Measurements from ENCODE around the gene GCH1.
A peak's percentile ranks its signal among the peaks of the same experiment; 100 is the strongest.
"Not testable (repeated sequence)": the region's sequence is repeated elsewhere in the genome, so short reads cannot be mapped to it uniquely, and the experiment has no call there.

GCH1 gene

GRCh38 chr14:54908190-54908589, 5.6 kb upstream of the GCH1 start:
- DNase-seq (ENCODE audit: low spot score) = no peak

- DNase-seq (ENCODE audit: low spot score) = no peak
Measured at GRCh38 chr14:54906075-54906474, 3.4 kb upstream of the GCH1 start.

GRCh38 chr14:54902143-54902520, 494 bp downstream of the GCH1 start:
- DNase-seq (ENCODE audit: low spot score) = peak; percentile 82

GRCh38 chr14:54901380-54902142, 1.1 kb downstream of the GCH1 start:
- peak; percentile 23 for DNase-seq (ENCODE audit: low spot score)

GRCh38 chr14:54899573-54899972, 3.1 kb downstream of the GCH1 start:
- DNase-seq (ENCODE audit: low spot score) = no peak

- not testable (repeated sequence) for DNase-seq (ENCODE audit: low spot score)
Measured at GRCh38 chr14:54897809-54898555, 4.6 kb downstream of the GCH1 start.

GRCh38 chr14:54895683-54896082, 6.9 kb downstream of the GCH1 start:
- DNase-seq (ENCODE audit: low spot score) = no peak

GRCh38 chr14:54894995-54895394, 7.6 kb downstream of the GCH1 start:
- no peak for DNase-seq (ENCODE audit: low spot score)

GRCh38 chr14:54893151-54893760, 9.4 kb downstream of the GCH1 start:
- DNase-seq (ENCODE audit: low spot score) = peak; percentile 47

- no peak for DNase-seq (ENCODE audit: low spot score)
Measured at GRCh38 chr14:54891471-54892245, 11.0 kb downstream of the GCH1 start.

GRCh38 chr14:54890788-54891187, 11.8 kb downstream of the GCH1 start:
- DNase-seq (ENCODE audit: low spot score) = no peak

GRCh38 chr14:54889919-54890318, 12.7 kb downstream of the GCH1 start:
- no peak for DNase-seq (ENCODE audit: low spot score)

GRCh38 chr14:54882521-54882920, 20.1 kb downstream of the GCH1 start:
- no peak for DNase-seq (ENCODE audit: low spot score)

GRCh38 chr14:54881761-54882401, 20.7 kb downstream of the GCH1 start:
- no peak for DNase-seq (ENCODE audit: low spot score)

- DNase-seq (ENCODE audit: low spot score) = no peak
Measured at GRCh38 chr14:54881235-54881760, 21.3 kb downstream of the GCH1 start.

- no peak for DNase-seq (ENCODE audit: low spot score)
Measured at GRCh38 chr14:54877703-54878021, 25.0 kb downstream of the GCH1 start.

GRCh38 chr14:54877015-54877702, 25.5 kb downstream of the GCH1 start:
- DNase-seq (ENCODE audit: low spot score) = peak; percentile 27

GRCh38 chr14:54875648-54876047, 27.0 kb downstream of the GCH1 start:
- DNase-seq (ENCODE audit: low spot score) = not testable (repeated sequence)

- DNase-seq (ENCODE audit: low spot score) = not testable (repeated sequence)
Measured at GRCh38 chr14:54870154-54871090, 32.2 kb downstream of the GCH1 start.

GRCh38 chr14:54867011-54867410, 35.6 kb downstream of the GCH1 start:
- DNase-seq (ENCODE audit: low spot score) = no peak

All from SW480 (cell line).